Measurements from ENCODE around the gene FMO1. TPM values are rescaled to one million over a fixed set of nuclear protein-coding genes. Genes with fewer than 3 reads are reported as not detected.
"Not testable (repeated sequence)": the region's sequence is repeated elsewhere in the genome, so short reads cannot be mapped to it uniquely, and the experiment has no call there.

Gene FMO1
- total and polyA plus RNA-seq, 8 donors, result 1.4 to 3.2 (median 2.2) TPM; not detected in 4

GRCh38 chr1:171226747-171227370, 21.4 kb upstream of the FMO1 start:
- peak; percentile 55 to 90 for DNase-seq
- no peak overlapping the region for H3K4me3 ChIP-seq
- WGBS, 5 donors, result 65 to 86% (median 82%) methylated on average over 1 of the region's 1 CpG
- H3K36me3 ChIP-seq, result no peaks in the 10 kb centered on the region
- TF ChIP-seq POLR2AphosphoS5 (IDR thresholded peaks at IDR 0.05) (peak in 1 of 3 donors; percentile 52), EP300 (IDR thresholded peaks at IDR 0.05) (no peak)
- TF ChIP-seq, protein P1, sequence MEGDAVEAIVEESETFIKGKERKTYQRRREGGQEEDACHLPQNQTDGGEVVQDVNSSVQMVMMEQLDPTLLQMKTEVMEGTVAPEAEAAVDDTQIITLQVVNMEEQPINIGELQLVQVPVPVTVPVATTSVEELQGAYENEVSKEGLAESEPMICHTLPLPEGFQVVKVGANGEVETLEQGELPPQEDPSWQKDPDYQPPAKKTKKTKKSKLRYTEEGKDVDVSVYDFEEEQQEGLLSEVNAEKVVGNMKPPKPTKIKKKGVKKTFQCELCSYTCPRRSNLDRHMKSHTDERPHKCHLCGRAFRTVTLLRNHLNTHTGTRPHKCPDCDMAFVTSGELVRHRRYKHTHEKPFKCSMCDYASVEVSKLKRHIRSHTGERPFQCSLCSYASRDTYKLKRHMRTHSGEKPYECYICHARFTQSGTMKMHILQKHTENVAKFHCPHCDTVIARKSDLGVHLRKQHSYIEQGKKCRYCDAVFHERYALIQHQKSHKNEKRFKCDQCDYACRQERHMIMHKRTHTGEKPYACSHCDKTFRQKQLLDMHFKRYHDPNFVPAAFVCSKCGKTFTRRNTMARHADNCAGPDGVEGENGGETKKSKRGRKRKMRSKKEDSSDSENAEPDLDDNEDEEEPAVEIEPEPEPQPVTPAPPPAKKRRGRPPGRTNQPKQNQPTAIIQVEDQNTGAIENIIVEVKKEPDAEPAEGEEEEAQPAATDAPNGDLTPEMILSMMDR (IDR thresholded peaks at IDR 0.05), result peak in 5 of 7 experiments; percentile 62 to 89 (median 72)
- H3K4me1 ChIP-seq, result peaks cover 0 to 25% (median 13%) of the 10 kb centered on the region in 4 donors
- no peaks in the 10 kb centered on the region for H3K9me3 ChIP-seq
- no peaks in the 10 kb centered on the region for H3K27me3 ChIP-seq
- intact Hi-C loops (cut with DNase I; ENCODE audit: low total_unique reads), result no loop called here
- H3K27ac ChIP-seq, result peak overlapping the region in 2 of 5 donors; percentile 48 to 90

DNA sequence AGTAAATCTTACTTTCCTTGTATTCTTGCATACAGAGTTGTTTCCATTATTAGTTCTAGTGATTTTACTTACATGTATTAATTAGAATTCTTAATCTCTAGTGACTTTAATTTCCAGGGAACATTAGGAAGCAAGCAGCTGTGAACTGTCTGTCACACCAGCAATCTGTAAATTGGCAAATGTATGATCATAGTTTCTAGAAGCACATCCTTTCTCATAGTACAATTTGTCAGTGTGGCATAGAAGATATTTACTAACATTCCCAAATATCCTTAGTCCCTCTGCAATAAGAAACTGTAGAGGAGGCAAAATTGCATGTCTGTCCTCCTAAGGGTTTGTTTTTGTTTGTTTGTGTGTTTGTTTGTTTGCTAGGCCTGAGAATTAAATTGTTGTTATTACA, 17.0 kb upstream of the FMO1 start:
- Histone ChIP-seq H3K27ac (no peak overlapping the region), H3K27me3 (no peaks in the 10 kb centered on the region), H3K9me3 (no peaks in the 10 kb centered on the region), H3K4me3 (no peak overlapping the region), H3K36me3 (no peaks in the 10 kb centered on the region), H3K4me1 (no peaks in the 10 kb centered on the region)
- intact Hi-C loops (cut with DNase I; ENCODE audit: low total_unique reads), result loop anchor here (5.0 kb wide), 1 partner anchor 149 kb away; no protein-coding TSS in a partner anchor
- DNase-seq, result no peak
- TF ChIP-seq EP300 (IDR thresholded peaks at IDR 0.05), result no peak
- TF ChIP-seq POLR2AphosphoS5 (IDR thresholded peaks at IDR 0.05), result no peak
- no peak for TF ChIP-seq POLR2A (IDR thresholded peaks at IDR 0.05)
- TF ChIP-seq, protein P1 (IDR thresholded peaks at IDR 0.05), result no peak

- no peak overlapping the region for H3K27ac ChIP-seq
These were observed 15.1 kb upstream of the FMO1 start for GRCh38 chr1:171233183-171233582.

DNA sequence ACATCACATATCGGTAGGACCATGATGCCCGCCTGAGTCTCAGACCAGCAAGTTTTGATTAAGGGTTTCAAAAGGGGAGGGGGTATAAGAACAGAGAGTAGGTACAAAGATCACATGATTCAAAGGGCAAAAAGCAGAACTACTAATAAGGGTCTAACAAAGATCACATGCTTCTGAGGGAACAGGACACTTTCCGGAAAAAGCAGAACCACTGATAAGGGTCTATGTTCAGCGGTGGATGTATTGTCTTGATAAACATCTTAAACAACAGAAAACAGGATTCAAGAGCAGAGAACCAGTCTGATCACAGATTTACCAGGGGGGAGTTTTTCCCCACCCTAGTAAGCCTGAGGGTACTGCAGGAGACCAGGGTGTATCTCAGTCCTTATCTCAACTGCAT, 12.1 kb upstream of the FMO1 start:
- H3K36me3 ChIP-seq; intact Hi-C loops (cut with DNase I; ENCODE audit: low total_unique reads); DNase-seq; H3K27me3 ChIP-seq; H3K27ac ChIP-seq; H3K4me3 ChIP-seq; H3K4me1 ChIP-seq; H3K9me3 ChIP-seq: not testable (repeated sequence)
- 87 to 97% (median 93%) methylated on average over 4 of the region's 4 CpGs for WGBS, 5 donors

More at GRCh38 chr1:171233183-171233582, 15.1 kb upstream of the FMO1 start:
- TF ChIP-seq EP300 (IDR thresholded peaks at IDR 0.05) (no peak), POLR2AphosphoS5 (IDR thresholded peaks at IDR 0.05) (no peak), POLR2A (IDR thresholded peaks at IDR 0.05) (no peak)
- TF ChIP-seq, protein P1 (IDR thresholded peaks at IDR 0.05), result no peak
- H3K4me1 ChIP-seq, result no peaks in the 10 kb centered on the region
- DNase-seq, result no peak
- 83 to 95% (median 93%) methylated on average over 1 of the region's 1 CpG for WGBS, 5 donors
- intact Hi-C loops (cut with DNase I; ENCODE audit: low total_unique reads), result loop anchor here (5.0 kb wide), 1 partner anchor 151 kb away; no protein-coding TSS in a partner anchor
- H3K36me3 ChIP-seq, result no peaks in the 10 kb centered on the region
- no peaks in the 10 kb centered on the region for H3K9me3 ChIP-seq
- H3K4me3 ChIP-seq, result no peak overlapping the region
- H3K27me3 ChIP-seq, result no peaks in the 10 kb centered on the region

DNA sequence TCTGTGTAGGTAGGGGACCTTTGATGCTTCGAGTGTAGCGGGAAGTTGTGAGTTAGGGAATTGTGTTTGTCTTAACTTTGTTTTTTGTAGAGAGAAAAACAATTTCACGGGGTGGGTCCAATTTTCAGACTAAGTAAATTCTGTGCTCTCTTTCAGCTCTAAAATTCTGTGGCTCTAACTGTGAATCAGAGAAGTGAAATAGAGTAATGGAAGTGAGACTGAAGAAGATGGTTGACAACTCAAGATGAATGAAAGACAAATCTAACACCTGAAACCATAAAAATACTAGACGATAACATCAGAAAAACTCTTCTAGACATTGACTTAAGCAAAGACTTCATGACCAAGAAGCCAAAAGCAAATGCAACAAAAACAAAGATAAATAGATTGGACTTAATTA, 4.4 kb upstream of the FMO1 start:
- Histone ChIP-seq H3K9me3 (peaks cover 0 to 6% (median 3%) of the 10 kb centered on the region in 4 donors), H3K4me3 (no peak overlapping the region), H3K27ac (no peak overlapping the region), H3K4me1 (no peaks in the 10 kb centered on the region), H3K27me3 (no peaks in the 10 kb centered on the region), H3K36me3 (no peaks in the 10 kb centered on the region)
- WGBS, 5 donors, result 81 to 89% (median 87%) methylated on average over 4 of the region's 4 CpGs
- DNase-seq, result no peak
- TF ChIP-seq, protein P1 (IDR thresholded peaks at IDR 0.05), result no peak
- no peak for TF ChIP-seq EP300 (IDR thresholded peaks at IDR 0.05)
- no peak for TF ChIP-seq POLR2AphosphoS5 (IDR thresholded peaks at IDR 0.05)
- TF ChIP-seq POLR2A (IDR thresholded peaks at IDR 0.05), result no peak
- intact Hi-C loops (cut with DNase I; ENCODE audit: low total_unique reads), result loop anchor here (10.0 kb wide), 1 partner anchor 61 kb away; no protein-coding TSS in a partner anchor

All from stomach (tissue), 9 donors.